Measurements from ENCODE around the gene KANTR.

The KANTR gene

DNA sequence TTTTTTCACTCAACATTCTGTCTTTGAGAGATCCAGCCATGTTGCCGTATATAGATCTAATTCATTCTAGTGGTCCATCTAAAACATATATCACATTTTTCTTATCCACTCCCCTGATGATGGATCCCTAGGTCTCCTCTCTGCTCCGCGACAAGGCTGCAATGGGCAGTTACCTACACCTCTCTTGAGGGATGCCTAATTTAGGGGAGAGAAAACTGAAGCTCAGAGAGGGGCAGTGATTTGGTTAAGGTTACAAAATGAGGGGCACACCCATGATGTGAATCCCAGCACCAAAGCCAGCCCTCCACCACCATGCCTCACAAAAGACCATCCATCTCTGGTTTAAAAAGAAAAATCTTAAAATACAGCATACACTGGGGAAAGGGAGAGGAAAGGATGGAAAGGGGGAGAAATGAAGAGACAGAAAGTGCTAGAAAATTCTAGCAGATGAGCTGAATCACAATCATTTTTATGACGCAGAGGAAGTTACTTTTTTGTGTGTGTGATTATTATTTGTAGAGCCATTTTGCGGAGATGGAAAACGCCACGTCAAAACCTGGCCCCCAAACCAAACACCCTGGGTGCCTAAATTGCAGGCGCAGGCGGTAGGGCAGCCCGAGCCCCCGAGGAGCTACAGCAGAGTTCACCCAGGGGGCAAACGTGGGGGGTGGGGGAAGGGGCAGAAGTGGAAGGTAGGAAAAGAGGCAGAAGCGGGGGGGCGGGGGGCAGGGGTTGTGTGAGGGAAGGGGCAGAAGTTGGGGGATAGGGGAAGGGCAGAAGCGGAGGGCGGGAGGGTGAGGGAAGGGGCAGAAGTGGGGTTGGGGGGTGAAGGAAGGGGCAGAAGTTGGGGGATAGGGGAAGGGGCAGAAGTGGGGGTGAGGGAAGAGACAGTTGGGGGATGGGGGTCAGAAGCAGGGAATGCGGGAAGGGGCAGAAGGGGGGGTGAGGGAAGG is 13.0 kb upstream of the KANTR start:
- no peak for DNase-seq (ENCODE audit: insufficient read length, low spot score)
- TF ChIP-seq SPI1 (IDR thresholded peaks at IDR 0.05; ENCODE audit: low read depth, low read length), result no peak
- TF ChIP-seq TAF1 (IDR thresholded peaks at IDR 0.05; ENCODE audit: low read depth, low read length), result no peak
- TF ChIP-seq POU2F2 (IDR thresholded peaks at IDR 0.05; ENCODE audit: low read depth, low read length), result no peak
- TF ChIP-seq POLR2A (IDR thresholded peaks at IDR 0.05; ENCODE audit: low read depth, low read length), result no peak
- TF ChIP-seq PAX5 (IDR thresholded peaks at IDR 0.05; ENCODE audit: insufficient read depth, low read length, severe bottlenecking), result no peak
- no peak for TF ChIP-seq POLR2AphosphoS5 (IDR thresholded peaks at IDR 0.05; ENCODE audit: low read depth, low read length)
- no peak for FAIRE-seq

- TF ChIP-seq TAF1 (IDR thresholded peaks at IDR 0.05; ENCODE audit: low read depth, low read length), result peak; percentile 87
- TF ChIP-seq SPI1 (IDR thresholded peaks at IDR 0.05; ENCODE audit: low read depth, low read length), result no peak
- no peak for TF ChIP-seq PAX5 (IDR thresholded peaks at IDR 0.05; ENCODE audit: insufficient read depth, low read length, severe bottlenecking)
- peak; percentile 99 for TF ChIP-seq POLR2AphosphoS5 (IDR thresholded peaks at IDR 0.05; ENCODE audit: low read depth, low read length)
- TF ChIP-seq POU2F2 (IDR thresholded peaks at IDR 0.05; ENCODE audit: low read depth, low read length), result peak; percentile 86
- peak; percentile 99 for TF ChIP-seq POLR2A (IDR thresholded peaks at IDR 0.05; ENCODE audit: low read depth, low read length)
- peak; percentile 100 for FAIRE-seq
- DNase-seq (ENCODE audit: insufficient read length, low spot score), result peak; percentile 87
Measured at GRCh38 chrX:53081925-53082772, 11.8 kb upstream of the KANTR start, which contains the start of gene TSPYL2. TSPYL2 (plus strand) TSS chrX:53082367; CDS start chrX:53082499, 132 bp downstream.

DNA sequence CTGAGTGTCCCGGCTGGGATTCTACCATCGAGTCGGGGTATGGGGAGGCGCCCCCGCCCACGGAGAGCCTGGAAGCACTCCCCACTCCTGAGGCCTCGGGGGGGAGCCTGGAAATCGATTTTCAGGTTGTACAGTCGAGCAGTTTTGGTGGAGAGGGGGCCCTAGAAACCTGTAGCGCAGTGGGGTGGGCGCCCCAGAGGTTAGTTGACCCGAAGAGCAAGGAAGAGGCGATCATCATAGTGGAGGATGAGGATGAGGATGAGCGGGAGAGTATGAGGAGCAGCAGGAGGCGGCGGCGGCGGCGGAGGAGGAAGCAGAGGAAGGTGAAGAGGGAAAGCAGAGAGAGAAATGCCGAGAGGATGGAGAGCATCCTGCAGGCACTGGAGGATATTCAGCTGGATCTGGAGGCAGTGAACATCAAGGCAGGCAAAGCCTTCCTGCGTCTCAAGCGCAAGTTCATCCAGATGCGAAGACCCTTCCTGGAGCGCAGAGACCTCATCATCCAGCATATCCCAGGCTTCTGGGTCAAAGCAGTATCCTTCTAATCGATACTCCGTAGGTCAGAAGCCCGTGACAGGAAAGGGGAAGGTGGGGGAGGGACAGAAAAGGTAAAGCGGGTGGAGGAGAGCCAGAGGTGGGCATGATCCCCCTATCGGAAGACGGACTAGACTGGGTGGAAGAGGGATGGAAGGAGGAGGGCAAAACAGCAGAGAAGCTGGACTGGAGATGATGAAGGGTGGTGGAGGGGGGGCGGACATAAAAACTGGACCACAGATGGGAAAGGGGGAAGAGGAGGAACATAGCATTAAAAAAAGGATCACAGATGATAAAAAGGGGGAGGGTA is 10.9 kb upstream of the KANTR start:
- FAIRE-seq (no peak), DNase-seq (ENCODE audit: insufficient read length, low spot score) (no peak)
- TF ChIP-seq POLR2A (IDR thresholded peaks at IDR 0.05; ENCODE audit: low read depth, low read length), result no peak
- TF ChIP-seq PAX5 (IDR thresholded peaks at IDR 0.05; ENCODE audit: insufficient read depth, low read length, severe bottlenecking), result no peak

DNA sequence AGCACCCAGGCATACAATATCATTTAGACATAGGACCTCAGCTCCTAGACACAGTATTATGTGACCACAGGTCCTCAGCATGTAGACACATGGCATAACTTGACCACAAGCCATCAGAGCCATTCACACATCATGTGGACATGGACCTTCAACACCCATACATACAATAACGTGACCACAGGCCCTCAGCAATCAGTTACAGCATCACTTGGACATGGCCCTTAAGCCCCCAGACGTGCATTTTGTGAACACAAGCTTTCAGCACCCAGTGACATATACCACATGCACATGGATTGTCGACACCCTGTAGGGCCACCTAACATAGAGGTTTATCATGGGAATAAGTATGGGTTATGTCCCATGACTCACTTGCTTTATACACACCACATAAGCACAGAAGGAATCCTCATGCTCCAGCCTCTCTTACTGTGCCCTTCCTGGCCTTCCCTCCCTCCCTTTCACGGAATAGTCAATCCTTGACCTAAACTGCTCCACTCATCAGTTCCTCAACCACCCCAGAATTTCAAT is 9.8 kb upstream of the KANTR start:
- TF ChIP-seq POLR2AphosphoS5 (IDR thresholded peaks at IDR 0.05; ENCODE audit: low read depth, low read length) (no peak), POU2F2 (IDR thresholded peaks at IDR 0.05; ENCODE audit: low read depth, low read length) (no peak), PAX5 (IDR thresholded peaks at IDR 0.05; ENCODE audit: insufficient read depth, low read length, severe bottlenecking) (no peak), SPI1 (IDR thresholded peaks at IDR 0.05; ENCODE audit: low read depth, low read length) (no peak), TAF1 (IDR thresholded peaks at IDR 0.05; ENCODE audit: low read depth, low read length) (no peak), POLR2A (IDR thresholded peaks at IDR 0.05; ENCODE audit: low read depth, low read length) (no peak)
- DNase-seq (ENCODE audit: insufficient read length, low spot score), result no peak
- FAIRE-seq, result no peak

- no peak for FAIRE-seq
- no peak for DNase-seq (ENCODE audit: insufficient read length, low spot score)
- no peak for TF ChIP-seq TAF1 (IDR thresholded peaks at IDR 0.05; ENCODE audit: low read depth, low read length)
- TF ChIP-seq POLR2AphosphoS5 (IDR thresholded peaks at IDR 0.05; ENCODE audit: low read depth, low read length), result no peak
- TF ChIP-seq POU2F2 (IDR thresholded peaks at IDR 0.05; ENCODE audit: low read depth, low read length), result no peak
Measured at GRCh38 chrX:53084863-53085262, 9.1 kb upstream of the KANTR start.

DNA sequence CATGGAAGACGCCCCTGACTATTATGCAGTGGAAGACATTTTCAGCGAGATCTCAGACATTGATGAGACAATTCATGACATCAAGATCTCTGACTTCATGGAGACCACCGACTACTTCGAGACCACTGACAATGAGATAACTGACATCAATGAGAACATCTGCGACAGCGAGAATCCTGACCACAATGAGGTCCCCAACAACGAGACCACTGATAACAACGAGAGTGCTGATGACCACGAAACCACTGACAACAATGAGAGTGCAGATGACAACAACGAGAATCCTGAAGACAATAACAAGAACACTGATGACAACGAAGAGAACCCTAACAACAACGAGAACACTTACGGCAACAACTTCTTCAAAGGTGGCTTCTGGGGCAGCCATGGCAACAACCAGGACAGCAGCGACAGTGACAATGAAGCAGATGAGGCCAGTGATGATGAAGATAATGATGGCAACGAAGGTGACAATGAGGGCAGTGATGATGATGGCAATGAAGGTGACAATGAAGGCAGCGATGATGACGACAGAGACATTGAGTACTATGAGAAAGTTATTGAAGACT is 8.2 kb upstream of the KANTR start:
- no peak for DNase-seq (ENCODE audit: insufficient read length, low spot score)
- FAIRE-seq, result peak; percentile 64
- TF ChIP-seq PAX5 (IDR thresholded peaks at IDR 0.05; ENCODE audit: insufficient read depth, low read length, severe bottlenecking), result no peak
- no peak for TF ChIP-seq POLR2A (IDR thresholded peaks at IDR 0.05; ENCODE audit: low read depth, low read length)
- no peak; the same call in 1 of the 2 replicates for TF ChIP-seq POLR2AphosphoS5 (IDR thresholded peaks at IDR 0.05; ENCODE audit: low read depth, low read length)
- TF ChIP-seq TAF1 (IDR thresholded peaks at IDR 0.05; ENCODE audit: low read depth, low read length), result no peak
- TF ChIP-seq POU2F2 (IDR thresholded peaks at IDR 0.05; ENCODE audit: low read depth, low read length), result no peak
- no peak for TF ChIP-seq SPI1 (IDR thresholded peaks at IDR 0.05; ENCODE audit: low read depth, low read length)

DNA sequence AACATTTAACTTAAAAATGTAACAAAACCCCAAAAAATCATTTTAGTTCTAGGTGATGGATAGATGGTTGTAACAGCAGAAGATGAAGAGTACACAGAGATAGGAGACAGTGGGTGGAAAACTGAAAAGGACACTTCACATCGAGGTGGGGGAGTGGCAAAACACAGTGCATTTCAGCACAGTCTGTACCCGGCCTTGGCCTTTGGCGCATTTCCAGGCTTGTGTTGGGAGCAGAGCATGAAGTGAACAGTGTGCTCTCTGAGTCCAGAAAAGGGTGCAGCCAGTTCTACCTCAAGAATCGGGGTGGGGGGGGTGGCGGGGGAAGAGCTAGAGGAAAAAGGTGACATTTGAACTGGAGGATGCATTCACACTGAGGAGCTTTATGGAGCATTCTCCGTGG is 7.5 kb upstream of the KANTR start:
- DNase-seq (ENCODE audit: insufficient read length, low spot score), result no peak
- FAIRE-seq, result no peak
- no peak for TF ChIP-seq POLR2AphosphoS5 (IDR thresholded peaks at IDR 0.05; ENCODE audit: low read depth, low read length)
- TF ChIP-seq PAX5 (IDR thresholded peaks at IDR 0.05; ENCODE audit: insufficient read depth, low read length, severe bottlenecking), result no peak
- no peak for TF ChIP-seq POLR2A (IDR thresholded peaks at IDR 0.05; ENCODE audit: low read depth, low read length)
- no peak for TF ChIP-seq TAF1 (IDR thresholded peaks at IDR 0.05; ENCODE audit: low read depth, low read length)
- TF ChIP-seq POU2F2 (IDR thresholded peaks at IDR 0.05; ENCODE audit: low read depth, low read length), result no peak
- no peak for TF ChIP-seq SPI1 (IDR thresholded peaks at IDR 0.05; ENCODE audit: low read depth, low read length)

DNA sequence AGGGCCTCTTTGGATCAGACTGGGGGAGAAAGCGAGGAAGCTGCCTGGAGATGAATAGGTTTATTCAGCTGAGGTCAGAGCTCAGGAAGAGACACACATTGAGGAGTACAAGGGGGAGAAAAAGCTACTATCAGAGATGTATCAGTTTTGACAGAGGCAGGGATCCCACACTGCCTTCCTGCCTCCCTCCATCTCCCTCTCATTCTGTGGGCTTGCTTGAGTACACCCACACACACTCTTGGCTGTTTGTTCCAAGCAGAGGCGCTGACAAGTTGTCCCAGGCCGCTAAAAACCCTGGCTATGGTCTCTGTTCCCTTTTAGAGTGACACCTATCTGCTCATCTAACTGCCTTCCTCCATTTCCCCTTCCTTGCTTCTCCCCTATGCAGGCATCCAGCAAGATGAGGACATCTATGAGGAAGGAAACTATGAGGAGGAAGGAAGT is 6.5 kb upstream of the KANTR start:
- TF ChIP-seq POLR2A (IDR thresholded peaks at IDR 0.05; ENCODE audit: low read depth, low read length), result peak; percentile 58; the same call in 1 of the 2 replicates
- TF ChIP-seq POLR2AphosphoS5 (IDR thresholded peaks at IDR 0.05; ENCODE audit: low read depth, low read length), result peak; percentile 59; the same call in 1 of the 2 replicates
- TF ChIP-seq SPI1 (IDR thresholded peaks at IDR 0.05; ENCODE audit: low read depth, low read length), result no peak
- DNase-seq (ENCODE audit: insufficient read length, low spot score) (no peak), FAIRE-seq (no peak)
